ENCODE data around the gene LIMA1.

DNA sequence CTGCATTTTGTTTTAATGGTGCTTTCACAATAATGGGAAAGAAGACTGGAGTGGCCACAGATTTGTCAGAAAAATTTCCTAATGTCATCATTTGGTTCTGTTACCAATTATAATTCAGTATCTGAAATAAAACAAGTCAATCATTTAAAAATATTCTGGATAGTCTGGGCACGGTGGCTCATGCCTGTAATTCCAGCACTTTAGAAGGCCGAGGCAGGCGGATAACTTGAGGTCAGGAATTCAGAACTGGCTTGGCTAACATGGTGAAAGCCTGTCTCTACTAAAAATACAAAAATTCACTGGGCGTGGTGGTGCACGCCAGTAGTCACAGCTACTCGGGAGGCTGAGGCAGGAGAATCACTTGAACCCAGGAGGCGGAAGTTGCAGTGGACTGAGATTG is 4.0 kb upstream of the LIMA1 start:
- TF ChIP-seq, protein P1, sequence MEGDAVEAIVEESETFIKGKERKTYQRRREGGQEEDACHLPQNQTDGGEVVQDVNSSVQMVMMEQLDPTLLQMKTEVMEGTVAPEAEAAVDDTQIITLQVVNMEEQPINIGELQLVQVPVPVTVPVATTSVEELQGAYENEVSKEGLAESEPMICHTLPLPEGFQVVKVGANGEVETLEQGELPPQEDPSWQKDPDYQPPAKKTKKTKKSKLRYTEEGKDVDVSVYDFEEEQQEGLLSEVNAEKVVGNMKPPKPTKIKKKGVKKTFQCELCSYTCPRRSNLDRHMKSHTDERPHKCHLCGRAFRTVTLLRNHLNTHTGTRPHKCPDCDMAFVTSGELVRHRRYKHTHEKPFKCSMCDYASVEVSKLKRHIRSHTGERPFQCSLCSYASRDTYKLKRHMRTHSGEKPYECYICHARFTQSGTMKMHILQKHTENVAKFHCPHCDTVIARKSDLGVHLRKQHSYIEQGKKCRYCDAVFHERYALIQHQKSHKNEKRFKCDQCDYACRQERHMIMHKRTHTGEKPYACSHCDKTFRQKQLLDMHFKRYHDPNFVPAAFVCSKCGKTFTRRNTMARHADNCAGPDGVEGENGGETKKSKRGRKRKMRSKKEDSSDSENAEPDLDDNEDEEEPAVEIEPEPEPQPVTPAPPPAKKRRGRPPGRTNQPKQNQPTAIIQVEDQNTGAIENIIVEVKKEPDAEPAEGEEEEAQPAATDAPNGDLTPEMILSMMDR (IDR thresholded peaks at IDR 0.05; ENCODE audit: low read depth, low read length): no peak
- TF ChIP-seq POLR2A (IDR thresholded peaks at IDR 0.05; ENCODE audit: extremely low read depth, insufficient read length) (no peak), MYC (IDR thresholded peaks at IDR 0.05; ENCODE audit: low read depth, low read length) (no peak)
- TF ChIP-seq, protein P2, sequence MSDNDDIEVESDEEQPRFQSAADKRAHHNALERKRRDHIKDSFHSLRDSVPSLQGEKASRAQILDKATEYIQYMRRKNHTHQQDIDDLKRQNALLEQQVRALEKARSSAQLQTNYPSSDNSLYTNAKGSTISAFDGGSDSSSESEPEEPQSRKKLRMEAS (IDR thresholded peaks at IDR 0.05; ENCODE audit: low read depth, low read length): no peak

Measured in NB4 (cell line).